Suprapubic skin (tissue), 4 donors: ENCODE results near the gene TOMM40L. TPM values are rescaled to one million over a fixed set of nuclear protein-coding genes. Genes with fewer than 3 reads are reported as not detected.

Source experiments
- DNase-seq, 2 donors: peaks; one replicate each; pipeline ENCODE4 v3.0.0-alpha.2; 2019; ENCODE audit warnings: low spot score in 2 of 2
- H3K27ac ChIP-seq: fragments of 200-600 bp; sonication (generic); one replicate; pipeline ENCODE4 v1.5.1; 2019
- H3K27me3 ChIP-seq: fragments of 200-600 bp; sonication (generic); one replicate; pipeline ENCODE4 v1.5.1; 2019
- H3K36me3 ChIP-seq: fragments of 200-600 bp; sonication (generic); one replicate; pipeline ENCODE4 v1.5.1; 2019
- H3K4me1 ChIP-seq: fragments of 200-600 bp; sonication (generic); one replicate; pipeline ENCODE4 v1.5.1; 2019
- H3K4me3 ChIP-seq: fragments of 200-600 bp; sonication (generic); one replicate; pipeline ENCODE4 v1.5.1; 2019; ENCODE audit warnings: mild to moderate bottlenecking
- H3K9me3 ChIP-seq: fragments of 200-600 bp; sonication (generic); one replicate; pipeline ENCODE4 v1.5.1; 2019
- CTCF ChIP-seq, 2 donors: fragments of 200-600 bp in 1 of 2; fragments of 450-650 bp in 1 of 2; sonication (generic) in 1 of 2; IDR thresholded peaks; one replicate each; pipeline ENCODE4 v1.5.1; 2016 to 2019; ENCODE audit warnings: antibody characterized with exemption in 2 of 2, mild to moderate bottlenecking in 1 of 2, moderate library complexity in 1 of 2
- EP300 ChIP-seq: sonication (generic); formaldehyde crosslinking; IDR thresholded peaks from one replicate; pipeline ENCODE4 v1.6.1; 2017; ENCODE audit warnings: antibody characterized with exemption
- POLR2A ChIP-seq, 2 donors: fragments of 450-650 bp; IDR thresholded peaks; one replicate each; pipeline ENCODE4 v1.6.1; 2017; ENCODE audit warnings: antibody characterized with exemption in 2 of 2, mild to moderate bottlenecking in 2 of 2, moderate library complexity in 2 of 2
- POLR2AphosphoS5 ChIP-seq, 3 donors: sonication (generic); formaldehyde crosslinking; IDR thresholded peaks; one replicate each; pipeline ENCODE4 v1.6.1; 2017; ENCODE audit warnings: antibody characterized with exemption in 3 of 3
- WGBS: methylation state at CpG from one replicate; pipeline ENCODE4 v1.1.5; 2018; 5-methylcytosine and 5-hydroxymethylcytosine counted together
- total RNA-seq, 4 donors: library from RNA; depleted of rRNA; stranded (reverse); fragments of >200 nt; gene quantifications; one replicate each; pipeline ENCODE4 v1.1.0, GENCODE V29; 2016

TOMM40L gene
- total RNA-seq, 4 donors from 2014 or later, result 6.7 to 21.0 (median 8.7) TPM

DNA sequence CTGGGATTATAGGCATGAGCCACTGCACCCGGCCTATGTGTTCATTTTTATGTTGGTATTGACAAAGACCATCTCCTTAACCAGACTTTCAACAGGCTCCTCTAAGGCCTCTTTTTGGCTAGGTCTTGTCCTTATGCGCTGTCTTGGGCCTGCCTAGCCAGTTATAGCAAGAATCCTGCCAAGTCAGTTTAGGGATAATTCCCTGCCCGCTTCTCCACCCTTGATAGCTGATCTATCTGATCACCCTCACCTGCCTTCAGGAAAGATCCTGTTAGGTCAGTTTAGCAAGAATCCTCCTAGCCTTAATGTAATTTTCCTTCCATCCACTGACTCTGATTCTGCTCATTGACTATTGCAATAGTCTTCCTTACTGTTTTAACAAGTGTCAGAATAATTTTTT, 46.2 kb upstream of the TOMM40L start:
- H3K4me1 ChIP-seq, result peaks cover 52% of the 10 kb centered on the region
- TF ChIP-seq EP300 (no peak), POLR2AphosphoS5 (IDR thresholded peaks at IDR 0.05) (no peak), POLR2A (IDR thresholded peaks at IDR 0.05) (no peak), CTCF (IDR thresholded peaks at IDR 0.05) (no peak)
- H3K9me3 ChIP-seq, result no peaks in the 10 kb centered on the region
- WGBS, result 65% methylated on average over 3 of the region's 3 CpGs
- no peak overlapping the region for H3K27ac ChIP-seq
- H3K36me3 ChIP-seq, result peaks cover 12% of the 10 kb centered on the region
- DNase-seq, result no peak
- H3K27me3 ChIP-seq, result no peaks in the 10 kb centered on the region
- H3K4me3 ChIP-seq, result no peak overlapping the region

- Histone ChIP-seq H3K9me3 (no peaks in the 10 kb centered on the region), H3K4me3 (no peak overlapping the region), H3K27me3 (no peaks in the 10 kb centered on the region), H3K4me1 (peaks cover 57% of the 10 kb centered on the region), H3K36me3 (peaks cover 2% of the 10 kb centered on the region), H3K27ac (no peak overlapping the region)
- WGBS, result 64% methylated on average over 1 of the region's 1 CpG
- DNase-seq, result no peak
- TF ChIP-seq POLR2AphosphoS5 (IDR thresholded peaks at IDR 0.05) (no peak), POLR2A (IDR thresholded peaks at IDR 0.05) (no peak), CTCF (IDR thresholded peaks at IDR 0.05) (peak in 1 of 2 donors; percentile 11), EP300 (no peak)
Measured at GRCh38 chr1:161180639-161181038, 45.2 kb upstream of the TOMM40L start.

DNA sequence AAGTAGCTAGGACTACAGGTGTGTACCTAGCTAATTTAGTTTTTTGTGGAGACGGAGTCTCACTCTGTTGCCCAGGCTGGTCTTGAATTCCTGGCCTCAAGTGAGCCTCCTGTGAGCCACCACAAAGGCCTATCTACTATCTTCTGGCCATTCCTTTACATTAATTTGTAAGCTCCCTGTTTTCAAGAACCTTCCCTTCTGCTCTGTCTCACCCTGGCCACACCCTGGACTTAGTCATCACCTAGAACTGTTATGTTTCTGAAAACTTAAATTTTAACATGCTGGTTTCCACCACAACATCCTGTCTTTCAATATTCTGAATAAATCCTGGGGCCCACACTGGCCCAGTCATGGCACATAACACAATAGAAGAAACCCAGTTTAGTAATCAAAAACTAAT, 43.6 kb upstream of the TOMM40L start:
- Histone ChIP-seq H3K27ac (no peak overlapping the region), H3K36me3 (no peaks in the 10 kb centered on the region), H3K4me3 (no peak overlapping the region), H3K9me3 (no peaks in the 10 kb centered on the region), H3K4me1 (peaks cover 56% of the 10 kb centered on the region), H3K27me3 (no peaks in the 10 kb centered on the region)
- WGBS, result 80% methylated on average over 1 of the region's 1 CpG
- TF ChIP-seq POLR2AphosphoS5 (IDR thresholded peaks at IDR 0.05) (no peak), EP300 (no peak), CTCF (IDR thresholded peaks at IDR 0.05) (no peak), POLR2A (IDR thresholded peaks at IDR 0.05) (no peak)
- no peak for DNase-seq

- no peaks in the 10 kb centered on the region for H3K9me3 ChIP-seq
- H3K27me3 ChIP-seq, result no peaks in the 10 kb centered on the region
- peaks cover 60% of the 10 kb centered on the region for H3K4me1 ChIP-seq
- DNase-seq, result peak in 1 of 2 donors; percentile 91
- H3K4me3 ChIP-seq, result no peak overlapping the region
- H3K27ac ChIP-seq, result peak overlapping the region; percentile 70
- TF ChIP-seq POLR2AphosphoS5 (IDR thresholded peaks at IDR 0.05), result no peak
- WGBS, result 4% methylated on average over 3 of the region's 3 CpGs
- H3K36me3 ChIP-seq, result no peaks in the 10 kb centered on the region
Measured at GRCh38 chr1:161185282-161185682, 40.6 kb upstream of the TOMM40L start.

DNA sequence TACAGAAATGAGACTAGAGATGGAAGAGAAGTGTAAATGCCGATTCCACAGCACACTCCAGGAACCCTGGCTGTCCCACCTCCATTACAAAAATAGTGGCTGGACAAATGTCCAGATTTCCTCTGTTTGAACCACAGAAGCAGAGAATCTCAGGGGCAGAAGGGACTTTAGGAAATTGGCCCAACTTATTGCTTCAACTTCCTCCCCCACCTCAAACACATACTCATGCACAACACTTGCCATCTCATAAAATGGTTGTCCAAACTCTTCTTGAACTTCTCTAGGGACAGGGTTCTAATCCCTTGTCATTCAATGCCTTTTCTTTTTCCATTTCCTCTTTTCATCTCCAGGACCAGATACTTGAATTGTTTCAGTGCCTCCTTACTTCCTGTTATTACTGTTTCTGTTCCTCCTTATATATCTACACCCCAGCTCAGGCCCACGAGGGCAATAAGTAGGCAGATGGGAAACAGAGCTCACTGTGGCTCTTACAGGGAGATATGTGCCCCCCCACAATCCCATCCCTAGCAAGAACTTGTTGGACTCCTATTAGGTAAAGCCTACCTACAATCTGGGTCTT, 40.0 kb upstream of the TOMM40L start:
- no peak for TF ChIP-seq EP300
- no peak for TF ChIP-seq POLR2A (IDR thresholded peaks at IDR 0.05)
- TF ChIP-seq CTCF (IDR thresholded peaks at IDR 0.05), result no peak
- TF ChIP-seq POLR2AphosphoS5 (IDR thresholded peaks at IDR 0.05), result no peak
- no peak overlapping the region for H3K4me3 ChIP-seq

GRCh38 chr1:161187311-161187710, 38.5 kb upstream of the TOMM40L start:
- Histone ChIP-seq H3K27ac (no peak overlapping the region), H3K36me3 (no peaks in the 10 kb centered on the region), H3K4me1 (peaks cover 59% of the 10 kb centered on the region), H3K4me3 (no peak overlapping the region), H3K27me3 (no peaks in the 10 kb centered on the region), H3K9me3 (no peaks in the 10 kb centered on the region)
- TF ChIP-seq POLR2A (IDR thresholded peaks at IDR 0.05) (no peak), CTCF (IDR thresholded peaks at IDR 0.05) (no peak), POLR2AphosphoS5 (IDR thresholded peaks at IDR 0.05) (no peak), EP300 (no peak)
- 60% methylated on average over 3 of the region's 3 CpGs for WGBS
- no peak for DNase-seq

More for the DNA sequence above, 40.0 kb upstream of the TOMM40L start:
- 28% methylated on average over 2 of the region's 2 CpGs for whole genome bisulfite sequencing
- no peak for DNase-seq
- Histone ChIP-seq H3K36me3 (no peaks in the 10 kb centered on the region), H3K27me3 (no peaks in the 10 kb centered on the region), H3K9me3 (no peaks in the 10 kb centered on the region), H3K4me1 (peaks cover 61% of the 10 kb centered on the region), H3K27ac (peak overlapping the region; percentile 70)
